ENCODE data around the gene KRTAP12-1. TPM values are rescaled to one million over a fixed set of nuclear protein-coding genes. Genes with fewer than 3 reads are reported as not detected.

KRTAP12-1 gene, protein sequence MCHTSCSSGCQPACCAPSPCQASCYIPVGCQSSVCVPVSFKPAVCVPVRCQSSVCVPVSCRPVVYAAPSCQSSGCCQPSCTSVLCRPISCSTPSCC
- not detected for total RNA-seq

DNA sequence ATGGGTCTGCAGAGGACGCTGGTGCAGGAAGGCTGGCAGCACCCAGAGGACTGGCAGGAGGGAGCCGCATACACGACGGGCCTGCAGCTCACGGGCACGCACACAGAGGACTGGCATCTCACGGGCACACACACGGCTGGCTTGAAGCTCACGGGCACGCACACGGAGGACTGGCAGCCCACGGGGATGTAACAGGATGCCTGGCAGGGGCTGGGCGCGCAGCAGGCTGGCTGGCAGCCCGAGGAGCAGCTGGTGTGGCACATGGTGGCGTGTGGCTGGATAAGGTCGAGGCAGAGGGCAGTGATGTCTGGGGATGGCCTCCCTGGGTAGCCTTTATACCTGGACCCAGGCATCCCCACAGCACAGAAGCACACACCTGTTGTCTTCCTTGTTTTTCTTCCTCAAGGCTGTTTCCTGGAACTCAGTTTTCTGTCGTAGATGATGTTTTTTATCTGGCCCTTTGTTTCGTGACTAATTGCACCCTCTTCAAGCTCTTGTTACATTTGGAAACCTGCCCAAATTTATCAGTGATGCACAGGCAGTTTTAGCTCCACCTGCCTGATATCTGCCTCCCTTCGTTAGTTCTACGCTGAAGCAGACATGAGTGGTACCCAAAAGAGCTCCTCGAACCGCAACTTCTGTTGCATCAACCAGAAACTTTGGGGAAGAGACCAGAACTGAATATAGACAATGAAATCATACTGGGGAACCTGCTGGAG is at the start of gene KRTAP12-1:
KRTAP12-1 (minus strand) TSS at position 303 of the 719 bp plus-strand sequence; CDS start at position 263, 40 bp downstream.
- peaks cover 10% of the 10 kb centered on the region for H3K4me1 Mint-ChIP-seq
- H3K27me3 Mint-ChIP-seq = peaks cover 17% of the 10 kb centered on the region
- no peak within 1 kb of the TSS for H3K27ac Mint-ChIP-seq
- no peak within 1 kb of the TSS for H3K4me3 Mint-ChIP-seq
- H3K36me3 Mint-ChIP-seq (ENCODE audit: low read depth) = no peaks in the 10 kb centered on the region
- DNase-seq = no peak
- H3K9me3 Mint-ChIP-seq = no peaks in the 10 kb centered on the region
- CTCF ChIA-PET = no interaction called here
- POLR2A ChIA-PET = no interaction called here

DNA sequence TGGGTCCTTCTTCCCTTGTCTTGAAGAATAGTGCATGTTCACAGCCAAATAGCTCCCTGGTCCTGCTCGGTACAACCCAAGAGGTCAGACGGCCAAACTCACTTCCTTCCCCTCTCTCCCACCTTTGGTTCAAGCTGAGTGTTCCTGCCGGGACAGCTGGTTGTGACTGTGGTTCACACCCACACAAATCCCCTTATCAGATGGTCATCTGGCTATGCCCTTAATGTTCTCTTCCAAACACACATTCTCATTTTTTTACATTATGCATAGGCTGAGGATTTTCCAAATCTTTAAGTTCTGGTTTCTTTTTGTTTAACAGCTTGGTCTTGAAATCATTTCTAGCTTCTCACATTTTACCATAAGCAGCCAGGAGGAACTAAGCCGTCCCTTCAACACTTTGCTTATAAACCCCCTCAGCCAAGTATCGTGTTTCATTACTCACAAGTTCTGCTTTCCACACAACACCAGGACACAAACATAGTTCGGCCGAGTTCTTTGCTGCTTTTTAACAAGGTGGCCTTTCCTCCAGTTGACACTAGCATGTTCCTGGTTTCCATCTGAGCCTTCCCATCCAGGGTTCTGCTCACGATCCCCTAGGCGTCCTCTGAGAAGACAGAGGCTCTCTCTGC is 49.1 kb upstream of the KRTAP12-1 start:
- Mint-ChIP-seq H3K4me3 (no peak overlapping the region), H3K36me3 (ENCODE audit: low read depth) (no peaks in the 10 kb centered on the region), H3K27me3 (peaks cover 12% of the 10 kb centered on the region), H3K27ac (no peak overlapping the region), H3K4me1 (no peaks in the 10 kb centered on the region), H3K9me3 (no peaks in the 10 kb centered on the region)
- ChIA-PET POLR2A (no interaction called here), CTCF (no interaction called here)
- no peak for DNase-seq

DNA sequence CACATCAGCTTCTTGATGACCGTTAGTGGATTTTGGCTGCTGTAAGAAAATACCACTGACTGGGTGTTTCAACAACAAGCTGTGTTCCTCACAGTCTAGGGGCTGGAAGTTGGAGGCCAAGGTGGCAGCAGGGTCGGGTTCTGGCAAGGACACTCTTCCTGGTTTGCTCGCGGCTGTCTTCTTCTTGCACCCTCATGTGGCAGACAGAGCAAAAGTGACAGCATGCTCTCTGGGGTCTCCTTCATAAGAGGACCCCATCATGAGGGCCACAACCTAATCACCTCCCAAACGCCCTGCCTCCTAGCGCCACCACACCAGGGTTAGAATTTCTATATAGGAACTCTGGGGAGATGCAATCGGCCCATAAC is 48.0 kb upstream of the KRTAP12-1 start:
- H3K4me1 Mint-ChIP-seq = no peaks in the 10 kb centered on the region

DNA sequence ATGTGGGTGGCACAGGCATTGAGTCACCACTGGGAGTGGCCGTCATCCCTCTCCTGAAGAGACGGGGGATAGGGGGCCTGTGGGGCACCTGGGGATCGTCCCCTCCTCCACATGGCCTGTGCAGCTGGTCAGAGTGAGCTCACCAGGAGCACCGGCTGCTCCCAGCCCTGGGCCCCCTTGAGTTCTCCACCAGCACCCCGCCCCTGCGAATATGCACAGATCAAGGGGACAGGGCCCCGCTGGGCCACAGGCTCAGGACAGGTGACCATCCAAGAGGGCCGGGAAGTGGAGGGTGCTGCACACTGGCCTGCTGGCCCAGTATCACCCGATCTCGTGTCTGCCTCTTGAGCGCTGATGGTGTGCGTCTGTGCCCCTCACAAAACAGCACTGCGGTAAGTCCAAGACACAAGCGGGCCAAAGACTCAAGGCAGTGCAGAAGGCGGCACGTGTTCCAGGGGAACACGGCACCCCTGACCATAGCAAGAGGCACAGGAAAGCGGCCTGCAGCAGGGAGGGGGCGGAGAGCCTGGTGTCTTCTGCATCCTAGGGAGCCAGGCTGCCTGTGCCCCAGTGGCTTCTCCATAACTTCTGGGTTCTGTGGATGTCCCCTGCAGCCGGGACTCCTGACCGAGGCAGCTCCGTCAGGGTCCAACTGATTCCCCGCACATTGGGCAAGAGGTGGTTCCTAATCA is 47.5 kb upstream of the KRTAP12-1 start:
- ChIA-PET POLR2A (no interaction called here), CTCF (interaction anchor here (0.7 kb wide), 1 partner anchor 13 kb away, joined by 3 read pairs; no protein-coding TSS in a partner anchor)
- Mint-ChIP-seq H3K27ac (no peak overlapping the region), H3K4me3 (no peak overlapping the region), H3K4me1 (no peaks in the 10 kb centered on the region), H3K27me3 (peaks cover 21% of the 10 kb centered on the region), H3K9me3 (no peaks in the 10 kb centered on the region), H3K36me3 (ENCODE audit: low read depth) (no peaks in the 10 kb centered on the region)
- no peak for DNase-seq

More for the DNA sequence above, 48.0 kb upstream of the KRTAP12-1 start:
- Mint-ChIP-seq H3K4me3 (no peak overlapping the region), H3K27me3 (peaks cover 19% of the 10 kb centered on the region), H3K9me3 (no peaks in the 10 kb centered on the region), H3K27ac (no peak overlapping the region), H3K36me3 (ENCODE audit: low read depth) (no peaks in the 10 kb centered on the region)
- POLR2A ChIA-PET = no interaction called here
- DNase-seq = no peak
- CTCF ChIA-PET = no interaction called here

DNA sequence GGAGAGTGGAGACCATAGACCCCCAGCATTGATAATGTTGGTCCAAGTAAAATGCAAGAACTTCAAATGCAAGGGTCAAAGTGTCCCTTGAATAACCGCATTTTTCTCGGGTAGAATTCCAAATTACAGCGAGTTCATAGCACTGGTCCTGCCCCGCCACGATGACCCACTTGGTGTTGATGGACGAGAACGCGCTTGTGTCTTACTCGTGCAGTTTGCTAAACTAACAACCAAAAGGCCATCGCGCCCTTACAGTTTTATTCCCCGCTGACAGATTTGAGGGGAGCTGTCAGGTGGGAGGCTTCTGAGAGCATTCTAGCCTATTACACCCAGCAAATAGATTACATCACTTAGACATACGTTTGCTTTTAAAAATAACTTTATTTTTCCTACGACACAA is 46.8 kb upstream of the KRTAP12-1 start:
- Mint-ChIP-seq H3K4me3 (no peak overlapping the region), H3K9me3 (no peaks in the 10 kb centered on the region), H3K27me3 (peaks cover 26% of the 10 kb centered on the region), H3K27ac (no peak overlapping the region), H3K36me3 (ENCODE audit: low read depth) (no peaks in the 10 kb centered on the region), H3K4me1 (no peaks in the 10 kb centered on the region)
- DNase-seq = no peak
- ChIA-PET POLR2A (no interaction called here), CTCF (interaction anchor here (0.7 kb wide), 1 partner anchor 14 kb away, joined by 3 read pairs; no protein-coding TSS in a partner anchor)

DNA sequence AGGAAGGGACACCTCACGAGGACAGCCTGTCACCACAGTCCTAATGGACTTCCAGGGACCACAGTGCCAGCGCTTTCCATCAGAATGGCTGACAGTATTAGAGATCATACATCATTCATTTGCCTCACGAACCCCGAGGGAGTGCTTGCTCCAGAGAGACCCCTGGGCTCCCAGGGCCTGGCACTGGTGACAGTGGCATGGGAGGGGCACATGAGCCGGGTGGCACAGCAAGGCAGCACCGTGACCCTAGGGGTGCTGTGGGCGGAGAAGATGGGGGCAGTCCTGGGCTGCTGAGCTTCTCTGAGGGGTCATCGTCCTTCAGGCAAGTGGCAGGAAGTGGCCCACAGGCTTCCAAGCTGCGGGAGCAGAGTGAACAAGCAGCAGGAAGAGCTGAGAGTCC is 45.8 kb upstream of the KRTAP12-1 start:
- ChIA-PET CTCF (interaction anchor here (1.4 kb wide), 1 partner anchor 66 kb away, joined by 4 read pairs; no protein-coding TSS in a partner anchor), POLR2A (no interaction called here)
- H3K4me1 Mint-ChIP-seq = no peaks in the 10 kb centered on the region
- no peak overlapping the region for H3K4me3 Mint-ChIP-seq
- H3K9me3 Mint-ChIP-seq = no peaks in the 10 kb centered on the region
- no peaks in the 10 kb centered on the region for H3K36me3 Mint-ChIP-seq (ENCODE audit: low read depth)
- no peak for DNase-seq
- H3K27me3 Mint-ChIP-seq = peaks cover 32% of the 10 kb centered on the region
- no peak overlapping the region for H3K27ac Mint-ChIP-seq

DNA sequence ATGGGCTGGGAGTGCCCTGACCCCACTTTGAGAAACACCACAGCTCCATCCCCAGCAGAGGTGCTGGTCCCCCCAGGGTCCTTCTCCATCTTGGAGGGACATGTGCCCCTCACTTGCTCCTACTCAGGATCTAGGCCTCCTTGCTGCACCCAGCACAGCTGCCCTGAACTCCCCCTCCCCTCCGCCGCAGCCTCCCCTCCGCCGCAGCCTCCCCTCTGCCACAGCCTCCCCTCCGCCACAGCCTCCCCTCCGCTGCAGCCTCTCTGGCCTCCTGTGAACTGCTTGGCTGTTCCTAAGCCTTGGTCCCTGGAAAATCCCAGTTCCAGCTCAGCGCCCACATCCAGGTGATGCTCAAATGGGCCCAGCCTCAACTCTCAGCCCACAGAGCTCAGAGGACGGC is 45.4 kb upstream of the KRTAP12-1 start:
- Mint-ChIP-seq H3K9me3 (no peaks in the 10 kb centered on the region), H3K4me1 (no peaks in the 10 kb centered on the region), H3K27ac (no peak overlapping the region), H3K27me3 (peaks cover 37% of the 10 kb centered on the region), H3K4me3 (no peak overlapping the region), H3K36me3 (ENCODE audit: low read depth) (no peaks in the 10 kb centered on the region)
- no peak for DNase-seq
- ChIA-PET CTCF (interaction anchor here (1.4 kb wide), 1 partner anchor 66 kb away, joined by 4 read pairs; no protein-coding TSS in a partner anchor), POLR2A (no interaction called here)

DNA sequence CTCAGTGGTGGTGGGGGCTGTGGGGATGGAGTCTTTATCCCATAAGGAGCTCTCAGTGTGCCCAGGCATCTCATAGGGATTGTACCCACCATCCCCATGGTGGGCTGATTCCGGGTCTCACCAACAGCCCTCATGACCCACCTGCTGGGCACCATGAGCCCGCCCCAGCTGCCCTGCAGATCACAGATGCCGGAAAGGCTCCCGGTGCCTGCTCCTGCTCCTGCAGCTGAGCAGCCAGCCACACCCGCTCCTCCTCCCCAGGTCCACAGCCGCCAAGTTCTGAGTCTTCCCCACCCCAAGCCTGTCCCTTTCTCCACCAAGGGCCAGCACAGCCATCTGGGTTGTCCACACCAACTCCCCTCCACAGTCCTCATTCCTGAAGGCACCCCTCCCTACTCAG is 44.9 kb upstream of the KRTAP12-1 start:
- ChIA-PET POLR2A (no interaction called here), CTCF (interaction anchor here (1.4 kb wide), 1 partner anchor 67 kb away, joined by 4 read pairs; no protein-coding TSS in a partner anchor)
- Mint-ChIP-seq H3K36me3 (ENCODE audit: low read depth) (no peaks in the 10 kb centered on the region), H3K9me3 (no peaks in the 10 kb centered on the region), H3K4me3 (no peak overlapping the region), H3K4me1 (no peaks in the 10 kb centered on the region), H3K27me3 (peaks cover 34% of the 10 kb centered on the region), H3K27ac (no peak overlapping the region)
- no peak for DNase-seq

DNA sequence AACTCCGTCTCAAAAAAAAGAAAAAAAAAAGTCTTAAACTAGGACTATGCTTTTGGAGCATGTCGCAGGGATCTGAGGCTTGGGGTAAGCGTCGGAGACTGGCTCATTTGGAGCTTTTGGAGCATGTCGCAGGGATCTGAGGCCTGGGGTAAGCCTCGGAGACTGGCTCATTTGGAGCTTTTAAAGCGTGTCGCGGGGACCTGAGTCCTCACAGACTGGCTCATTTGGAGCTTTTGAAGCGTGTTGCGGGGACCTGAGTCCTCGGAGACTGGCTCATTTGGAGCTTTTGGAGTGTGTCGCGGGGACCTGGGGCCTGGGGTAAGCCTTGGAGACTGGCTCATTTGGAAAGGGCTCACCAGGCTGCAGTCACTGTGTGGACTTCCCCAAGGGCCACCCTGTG is 43.0 kb upstream of the KRTAP12-1 start:
- Mint-ChIP-seq H3K9me3 (no peaks in the 10 kb centered on the region), H3K4me3 (no peak overlapping the region), H3K27me3 (peaks cover 42% of the 10 kb centered on the region), H3K4me1 (no peaks in the 10 kb centered on the region), H3K27ac (no peak overlapping the region), H3K36me3 (ENCODE audit: low read depth) (no peaks in the 10 kb centered on the region)
- ChIA-PET CTCF (interaction anchor here (0.7 kb wide), 1 partner anchor 17 kb away, joined by 3 read pairs; no protein-coding TSS in a partner anchor), POLR2A (no interaction called here)
- DNase-seq = no peak

DNA sequence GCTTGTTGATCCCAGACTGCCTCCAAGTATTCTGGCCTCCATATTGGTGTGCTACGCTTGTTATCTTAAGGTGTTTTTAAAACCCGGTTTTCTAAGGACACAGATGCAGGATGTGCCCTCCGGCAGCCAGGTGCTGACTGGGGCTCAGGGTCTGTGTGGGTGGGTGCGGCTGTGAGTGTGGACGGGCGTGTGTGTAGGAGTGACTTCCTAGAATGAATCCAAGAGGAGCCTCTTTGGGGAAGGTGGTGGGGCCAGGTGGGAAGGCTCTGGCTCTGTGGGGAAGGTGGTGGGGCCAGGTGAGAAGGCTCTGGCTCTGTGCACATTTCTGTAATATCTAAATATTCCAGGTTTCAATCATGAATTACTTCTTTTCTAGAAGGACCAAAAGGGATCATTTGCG is 42.2 kb upstream of the KRTAP12-1 start:
- Mint-ChIP-seq H3K9me3 (no peaks in the 10 kb centered on the region), H3K4me1 (no peaks in the 10 kb centered on the region), H3K27ac (no peak overlapping the region), H3K4me3 (no peak overlapping the region), H3K27me3 (peaks cover 48% of the 10 kb centered on the region), H3K36me3 (ENCODE audit: low read depth) (no peaks in the 10 kb centered on the region)
- no peak for DNase-seq
- POLR2A ChIA-PET = interaction anchor here (2.0 kb wide), 1 partner anchor 16 kb away, joined by 6 read pairs; no protein-coding TSS in a partner anchor
- CTCF ChIA-PET = no interaction called here

DNA sequence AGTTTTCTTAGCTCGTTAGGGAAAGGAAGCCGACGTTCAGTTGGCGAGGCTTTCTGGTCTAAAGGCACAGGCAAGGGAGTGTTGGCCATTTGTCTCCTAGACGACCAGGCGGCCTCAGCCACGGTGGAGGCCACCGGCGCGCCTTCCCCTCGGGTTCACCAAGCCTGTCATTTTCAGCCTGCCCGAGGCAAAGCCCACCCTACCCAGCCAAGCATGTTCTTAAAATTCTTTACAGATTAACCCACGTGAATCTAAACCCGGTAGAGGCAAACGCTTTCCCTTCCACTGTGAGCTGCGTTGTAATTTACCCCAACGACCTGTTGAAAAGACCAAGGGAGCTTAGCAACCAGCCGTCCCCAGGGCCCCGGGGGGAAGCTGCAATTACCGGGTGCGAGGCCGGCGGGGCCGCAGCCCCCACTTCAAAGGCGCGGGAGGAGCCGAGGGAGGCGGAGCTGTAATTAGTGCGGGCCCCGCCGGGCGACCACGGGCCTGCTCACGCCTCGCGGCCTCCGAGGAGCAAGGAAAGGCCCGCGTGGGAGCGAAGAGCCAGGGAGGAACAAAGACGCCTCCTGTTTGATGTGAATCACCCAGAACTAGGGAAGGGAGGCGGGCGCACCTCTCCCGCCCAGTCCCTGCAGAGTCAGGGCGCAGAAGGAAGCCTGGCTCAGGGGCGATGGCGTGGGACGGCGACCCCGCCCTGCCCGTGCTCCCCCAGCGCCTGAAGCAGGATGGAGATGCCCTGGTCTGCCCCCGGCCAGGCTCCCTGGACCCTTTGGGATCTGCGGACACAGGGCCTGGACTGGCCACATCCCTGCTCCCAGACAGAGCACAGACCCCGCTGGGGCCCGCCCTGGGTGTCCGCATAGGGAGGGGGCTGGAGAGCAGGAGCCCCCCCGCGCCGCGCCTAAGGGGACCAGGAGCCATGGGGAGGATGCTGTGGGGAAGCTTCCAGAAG is 41.5 kb upstream of the KRTAP12-1 start:
- H3K27ac Mint-ChIP-seq = no peak overlapping the region
- CTCF ChIA-PET = no interaction called here
- H3K4me1 Mint-ChIP-seq = no peaks in the 10 kb centered on the region
- no peak overlapping the region for H3K4me3 Mint-ChIP-seq
- DNase-seq = no peak
- POLR2A ChIA-PET = interaction anchor here (2.0 kb wide), 1 partner anchor 16 kb away, joined by 6 read pairs; no protein-coding TSS in a partner anchor
- H3K36me3 Mint-ChIP-seq (ENCODE audit: low read depth) = no peaks in the 10 kb centered on the region
- peaks cover 53% of the 10 kb centered on the region for H3K27me3 Mint-ChIP-seq
- H3K9me3 Mint-ChIP-seq = no peaks in the 10 kb centered on the region

DNA sequence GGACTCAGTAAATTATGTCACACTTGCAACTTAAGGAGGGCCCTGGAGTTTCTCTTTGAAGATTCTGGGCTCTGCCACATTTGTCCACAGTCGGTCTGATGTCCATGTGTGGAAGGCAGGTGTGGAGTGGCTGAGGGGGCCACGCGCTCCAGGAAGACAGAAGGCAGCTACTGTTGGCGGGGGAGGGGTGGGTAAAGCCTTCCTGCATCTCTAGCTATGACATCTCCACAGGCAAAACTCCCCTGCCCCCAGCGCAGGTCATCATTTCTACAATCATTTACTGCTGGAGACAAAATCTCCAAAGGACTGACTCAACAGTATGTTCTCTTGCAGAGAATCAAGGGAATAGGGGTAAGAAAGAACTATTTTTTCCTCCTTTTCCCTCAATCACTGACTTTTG is 40.8 kb upstream of the KRTAP12-1 start:
- no peaks in the 10 kb centered on the region for H3K4me1 Mint-ChIP-seq
- no peak overlapping the region for H3K4me3 Mint-ChIP-seq
- H3K27ac Mint-ChIP-seq = no peak overlapping the region
- no peak for DNase-seq
- CTCF ChIA-PET = no interaction called here
- no peaks in the 10 kb centered on the region for H3K9me3 Mint-ChIP-seq
- H3K36me3 Mint-ChIP-seq (ENCODE audit: low read depth) = no peaks in the 10 kb centered on the region
- POLR2A ChIA-PET = interaction anchor here (2.0 kb wide), 1 partner anchor 17 kb away, joined by 6 read pairs; no protein-coding TSS in a partner anchor
- H3K27me3 Mint-ChIP-seq = peaks cover 61% of the 10 kb centered on the region
